HL-60 (cell line): Measurements from ENCODE around the gene OR5M11.

Experiments
- POLR2AphosphoS5 ChIP-seq: IDR thresholded peaks from 2 replicates; pipeline ENCODE4 v1.6.1; 2012; ENCODE audit warnings: low read depth
- TF ChIP-seq, protein P1 (sequence below): IDR thresholded peaks from one replicate; pipeline ENCODE4 v1.5.1; 2011; ENCODE audit warnings: low read length, control low read depth, inconsistent platforms; ENCODE audit not compliant: insufficient read depth

DNA sequence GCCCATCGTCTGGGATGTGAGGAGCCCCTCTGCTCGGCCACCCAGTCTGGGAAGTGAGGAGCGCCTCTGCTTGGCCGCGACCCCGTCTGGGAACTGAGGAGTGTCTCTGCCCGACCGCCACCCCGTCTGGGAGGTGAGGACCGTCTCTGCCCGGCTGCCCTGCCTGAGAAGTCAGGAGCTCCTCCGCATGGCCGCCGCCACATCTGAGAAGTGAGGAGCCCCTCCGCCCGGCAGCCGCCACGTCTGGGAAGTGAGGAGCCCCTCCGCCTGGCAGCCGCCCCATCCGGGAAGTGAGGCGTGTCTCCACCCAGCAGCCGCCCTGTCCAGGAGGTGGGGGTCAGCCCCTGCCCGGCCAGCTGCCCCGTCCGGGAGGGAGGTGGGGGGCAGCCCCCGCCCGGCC is 46.0 kb downstream of the OR5M11 start:
- TF ChIP-seq, protein P1, sequence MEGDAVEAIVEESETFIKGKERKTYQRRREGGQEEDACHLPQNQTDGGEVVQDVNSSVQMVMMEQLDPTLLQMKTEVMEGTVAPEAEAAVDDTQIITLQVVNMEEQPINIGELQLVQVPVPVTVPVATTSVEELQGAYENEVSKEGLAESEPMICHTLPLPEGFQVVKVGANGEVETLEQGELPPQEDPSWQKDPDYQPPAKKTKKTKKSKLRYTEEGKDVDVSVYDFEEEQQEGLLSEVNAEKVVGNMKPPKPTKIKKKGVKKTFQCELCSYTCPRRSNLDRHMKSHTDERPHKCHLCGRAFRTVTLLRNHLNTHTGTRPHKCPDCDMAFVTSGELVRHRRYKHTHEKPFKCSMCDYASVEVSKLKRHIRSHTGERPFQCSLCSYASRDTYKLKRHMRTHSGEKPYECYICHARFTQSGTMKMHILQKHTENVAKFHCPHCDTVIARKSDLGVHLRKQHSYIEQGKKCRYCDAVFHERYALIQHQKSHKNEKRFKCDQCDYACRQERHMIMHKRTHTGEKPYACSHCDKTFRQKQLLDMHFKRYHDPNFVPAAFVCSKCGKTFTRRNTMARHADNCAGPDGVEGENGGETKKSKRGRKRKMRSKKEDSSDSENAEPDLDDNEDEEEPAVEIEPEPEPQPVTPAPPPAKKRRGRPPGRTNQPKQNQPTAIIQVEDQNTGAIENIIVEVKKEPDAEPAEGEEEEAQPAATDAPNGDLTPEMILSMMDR, result no peak
- TF ChIP-seq POLR2AphosphoS5, result no peak
